Measurements from ENCODE around the gene ZNF581. TPM values are rescaled to one million over a fixed set of nuclear protein-coding genes. Genes with fewer than 3 reads are reported as not detected.
A peak's percentile ranks its signal among the peaks of the same experiment; 100 is the strongest.

Gene ZNF581
- polyA plus RNA-seq, 1 donor from 2014 or later = 79.3 TPM

- peaks cover 31 to 32% (median 32%) of the 10 kb centered on the region in 3 donors for H3K4me1 Mint-ChIP-seq
- H3K27ac Mint-ChIP-seq = peak overlapping the region; percentile 80 to 98 (median 92)
- no peaks in the 10 kb centered on the region for H3K27me3 Mint-ChIP-seq
- H3K4me3 Mint-ChIP-seq = peak overlapping the region; percentile 86 to 97 (median 92)
- peaks cover 3% of the 10 kb centered on the region for H3K36me3 Mint-ChIP-seq
- H3K9me3 Mint-ChIP-seq = no peaks in the 10 kb centered on the region
These were observed 1.5 kb downstream of the ZNF581 start for GRCh38 chr19:55644842-55645511.

GRCh38 chr19:55645512-55645881 lies 2.0 kb downstream of the ZNF581 start:
- Mint-ChIP-seq H3K27ac (peak overlapping the region; percentile 80 to 96 (median 92)), H3K36me3 (peaks cover 4% of the 10 kb centered on the region), H3K27me3 (no peaks in the 10 kb centered on the region), H3K9me3 (no peaks in the 10 kb centered on the region), H3K4me1 (peaks cover 27 to 32% (median 29%) of the 10 kb centered on the region in 3 donors), H3K4me3 (peak overlapping the region; percentile 59 to 90 (median 86))

GRCh38 chr19:55646889-55647731 lies 3.7 kb downstream of the ZNF581 start:
- Mint-ChIP-seq H3K4me1 (peaks cover 24 to 28% (median 25%) of the 10 kb centered on the region in 3 donors), H3K27ac (peak overlapping the region; percentile 89 to 97 (median 96)), H3K36me3 (peaks cover 4% of the 10 kb centered on the region), H3K27me3 (no peaks in the 10 kb centered on the region), H3K4me3 (peak overlapping the region; percentile 94 to 99 (median 96)), H3K9me3 (no peaks in the 10 kb centered on the region)

GRCh38 chr19:55647732-55648584 lies 4.5 kb downstream of the ZNF581 start, which contains the start of gene CCDC106:
TSS of gene CCDC106 (plus strand) at chr19:55648212. CDS start at chr19:55649047, 835 bp downstream.
- peaks cover 22 to 27% (median 23%) of the 10 kb centered on the region in 3 donors for H3K4me1 Mint-ChIP-seq
- no peaks in the 10 kb centered on the region for H3K27me3 Mint-ChIP-seq
- peak within 1 kb of the TSS; percentile 89 to 97 (median 96) for H3K27ac Mint-ChIP-seq
- peaks cover 4% of the 10 kb centered on the region for H3K36me3 Mint-ChIP-seq
- H3K4me3 Mint-ChIP-seq = peak within 1 kb of the TSS; percentile 94 to 99 (median 96)
- no peaks in the 10 kb centered on the region for H3K9me3 Mint-ChIP-seq

GRCh38 chr19:55648585-55649267 lies 5.3 kb downstream of the ZNF581 start:
- peak overlapping the region; percentile 76 to 90 (median 90) for H3K27ac Mint-ChIP-seq
- H3K27me3 Mint-ChIP-seq = no peaks in the 10 kb centered on the region
- H3K9me3 Mint-ChIP-seq = no peaks in the 10 kb centered on the region

GRCh38 chr19:55649268-55650125 lies 6.0 kb downstream of the ZNF581 start:
- peaks cover 14 to 27% (median 14%) of the 10 kb centered on the region in 3 donors for H3K4me1 Mint-ChIP-seq
- peak overlapping the region; percentile 76 to 90 (median 86) for H3K27ac Mint-ChIP-seq
- peaks cover 5% of the 10 kb centered on the region for H3K36me3 Mint-ChIP-seq
- H3K4me3 Mint-ChIP-seq = peak overlapping the region; percentile 79 to 90 (median 86)
- H3K27me3 Mint-ChIP-seq = no peaks in the 10 kb centered on the region
- no peaks in the 10 kb centered on the region for H3K9me3 Mint-ChIP-seq

More at GRCh38 chr19:55648585-55649267, 5.3 kb downstream of the ZNF581 start:
- H3K36me3 Mint-ChIP-seq = peaks cover 4% of the 10 kb centered on the region
- H3K4me3 Mint-ChIP-seq = peak overlapping the region; percentile 79 to 90 (median 86)
- peaks cover 18 to 21% (median 19%) of the 10 kb centered on the region in 3 donors for H3K4me1 Mint-ChIP-seq

- Mint-ChIP-seq H3K27me3 (no peaks in the 10 kb centered on the region), H3K27ac (peak overlapping the region; percentile 46 to 90 (median 76)), H3K4me1 (peaks cover 11 to 28% (median 12%) of the 10 kb centered on the region in 3 donors), H3K4me3 (peak overlapping the region in 3 of 4 donors; percentile 37 to 83 (median 79)), H3K9me3 (no peaks in the 10 kb centered on the region), H3K36me3 (peaks cover 6% of the 10 kb centered on the region)
These were observed 6.7 kb downstream of the ZNF581 start for GRCh38 chr19:55650126-55650557.

- Mint-ChIP-seq H3K9me3 (no peaks in the 10 kb centered on the region), H3K27me3 (no peaks in the 10 kb centered on the region), H3K27ac (peak overlapping the region in 2 of 3 donors; percentile 76 to 90), H3K4me1 (peaks cover 8 to 28% (median 10%) of the 10 kb centered on the region in 3 donors), H3K4me3 (peak overlapping the region in 3 of 4 donors; percentile 79 to 83 (median 83)), H3K36me3 (peaks cover 6% of the 10 kb centered on the region)
These were observed 7.3 kb downstream of the ZNF581 start for GRCh38 chr19:55650602-55651230.

GRCh38 chr19:55651236-55651635 lies 7.8 kb downstream of the ZNF581 start:
- peak overlapping the region in 2 of 4 donors; percentile 83 for H3K4me3 Mint-ChIP-seq
- peaks cover 6% of the 10 kb centered on the region for H3K36me3 Mint-ChIP-seq
- H3K4me1 Mint-ChIP-seq = peaks cover 13 to 32% (median 15%) of the 10 kb centered on the region in 3 donors
- no peaks in the 10 kb centered on the region for H3K27me3 Mint-ChIP-seq
- H3K27ac Mint-ChIP-seq = peak overlapping the region in 2 of 3 donors; percentile 76 to 90
- no peaks in the 10 kb centered on the region for H3K9me3 Mint-ChIP-seq

- H3K27ac Mint-ChIP-seq = peak overlapping the region in 2 of 3 donors; percentile 25 to 63
- peaks cover 14 to 32% (median 22%) of the 10 kb centered on the region in 3 donors for H3K4me1 Mint-ChIP-seq
- no peaks in the 10 kb centered on the region for H3K27me3 Mint-ChIP-seq
- H3K9me3 Mint-ChIP-seq = no peaks in the 10 kb centered on the region
- H3K4me3 Mint-ChIP-seq = no peak overlapping the region
- H3K36me3 Mint-ChIP-seq = peaks cover 3% of the 10 kb centered on the region
These were observed 9.1 kb downstream of the ZNF581 start for GRCh38 chr19:55652311-55653128.

GRCh38 chr19:55653651-55654322 lies 10.3 kb downstream of the ZNF581 start:
- Mint-ChIP-seq H3K4me3 (peak overlapping the region; percentile 94 to 100 (median 96)), H3K36me3 (peaks cover 3% of the 10 kb centered on the region), H3K9me3 (no peaks in the 10 kb centered on the region), H3K4me1 (peaks cover 21 to 34% (median 32%) of the 10 kb centered on the region in 3 donors), H3K27ac (peak overlapping the region; percentile 93 to 100 (median 99)), H3K27me3 (no peaks in the 10 kb centered on the region)
